Astrocyte of the cerebellum (primary cell): ENCODE results near the gene FKBP1B.
"Not testable (repeated sequence)": the region's sequence is repeated elsewhere in the genome, so short reads cannot be mapped to it uniquely, and the experiment has no call there.

Source experiments
- DNase-seq: peaks from one replicate; pipeline ENCODE4 v3.0.0-alpha.2; 2011; ENCODE audit warnings: low read depth
- H3K4me3 ChIP-seq: 2 replicates; pipeline ENCODE4 v1.5.1; 2011; ENCODE audit warnings: mild to moderate bottlenecking, low read depth, low read length, moderate library complexity
- CTCF ChIP-seq: IDR thresholded peaks from 2 replicates; pipeline ENCODE4 v1.5.1; 2012; ENCODE audit warnings: low read length, low read depth, moderate library complexity, mild to moderate bottlenecking; ENCODE audit errors: missing control alignments
- in situ Hi-C: cut with HindIII; loops from 2 replicates; pipeline ENCODE4 v1.10.0; 2017; ENCODE audit warnings: low sequenced_read_pairs

FKBP1B gene

GRCh38 chr2:24101992-24102391 lies 52.5 kb downstream of the FKBP1B start:
- no peak for TF ChIP-seq CTCF
- in situ Hi-C loops = no loop called here
- no peak for DNase-seq
- no peak overlapping the region for H3K4me3 ChIP-seq

- DNase-seq = no peak
- no peak overlapping the region for H3K4me3 ChIP-seq
- in situ Hi-C loops = no loop called here
- no peak for TF ChIP-seq CTCF
Observed at GRCh38 chr2:24102677-24103076, 53.1 kb downstream of the FKBP1B start.

GRCh38 chr2:24104110-24104650 lies 54.6 kb downstream of the FKBP1B start:
- no peak overlapping the region for H3K4me3 ChIP-seq
- in situ Hi-C loops = no loop called here
- no peak for TF ChIP-seq CTCF
- DNase-seq = no peak

GRCh38 chr2:24104906-24105305 lies 55.4 kb downstream of the FKBP1B start:
- H3K4me3 ChIP-seq = no peak overlapping the region
- no peak for DNase-seq
- TF ChIP-seq CTCF = no peak
- in situ Hi-C loops = no loop called here

GRCh38 chr2:24105816-24106215 lies 56.3 kb downstream of the FKBP1B start:
- no peak for TF ChIP-seq CTCF
- in situ Hi-C loops = no loop called here
- no peak for DNase-seq
- no peak overlapping the region for H3K4me3 ChIP-seq

GRCh38 chr2:24106786-24107185 lies 57.2 kb downstream of the FKBP1B start:
- H3K4me3 ChIP-seq = no peak overlapping the region
- in situ Hi-C loops = no loop called here
- no peak for TF ChIP-seq CTCF
- no peak for DNase-seq

GRCh38 chr2:24107336-24107735 lies 57.8 kb downstream of the FKBP1B start:
- DNase-seq = no peak
- H3K4me3 ChIP-seq = no peak overlapping the region
- in situ Hi-C loops = no loop called here
- TF ChIP-seq CTCF = no peak

- H3K4me3 ChIP-seq, DNase-seq, in situ Hi-C loops: not testable (repeated sequence)
Observed at GRCh38 chr2:24109431-24109830, 59.9 kb downstream of the FKBP1B start.
